GM12872 (cell line): ENCODE data around the gene GSTCD.

ENCODE experiments used
- CTCF ChIP-seq: IDR thresholded peaks from 3 replicates; pipeline ENCODE4 v1.5.1; 2011; ENCODE audit warnings: low read depth, mild to moderate bottlenecking, low read length, moderate library complexity; ENCODE audit not compliant: insufficient read depth

GSTCD gene

GRCh38 chr4:105765690-105766407 is 57.3 kb downstream of the GSTCD start:
- no peak for TF ChIP-seq CTCF

GRCh38 chr4:105767579-105767978 is 59.0 kb downstream of the GSTCD start:
- TF ChIP-seq CTCF: no peak

GRCh38 chr4:105780176-105780575 is 71.6 kb downstream of the GSTCD start:
- TF ChIP-seq CTCF: no peak

GRCh38 chr4:105784761-105785160 is 76.2 kb downstream of the GSTCD start:
- no peak for TF ChIP-seq CTCF

- no peak for TF ChIP-seq CTCF
These were observed 77.2 kb downstream of the GSTCD start for GRCh38 chr4:105785792-105786191.

- TF ChIP-seq CTCF: no peak
These were observed 78.2 kb downstream of the GSTCD start for GRCh38 chr4:105786748-105787147.

- no peak for TF ChIP-seq CTCF
These were observed 88.6 kb downstream of the GSTCD start for GRCh38 chr4:105797225-105797624.
